Lung (tissue), 12 donors: ENCODE data around the gene ERC2. TPM values are rescaled to one million over a fixed set of nuclear protein-coding genes. Genes with fewer than 3 reads are reported as not detected.
A peak's percentile ranks its signal among the peaks of the same experiment; 100 is the strongest.

Experiments used
- ATAC-seq: fragments of 200-7000 bp; cut with Tn5 transposase; one replicate; pipeline ENCODE4 v1.9.1; 2020; ENCODE audit warnings: moderate number of reproducible peaks; ENCODE audit not compliant: insufficient read depth, low FRiP score
- DNase-seq, 3 donors: peaks; one replicate each; pipeline ENCODE4 v3.0.0-alpha.2; 2013 to 2017
- H3K27ac ChIP-seq, 2 donors: one replicate each; pipeline ENCODE4 v1.5.1; 2013; ENCODE audit warnings: mild to moderate bottlenecking in 2 of 2, moderate library complexity in 2 of 2, control low read depth in 1 of 2, inconsistent platforms in 1 of 2, low read depth in 1 of 2, low read length in 1 of 2
- H3K27me3 ChIP-seq, 3 donors: one replicate each; pipeline ENCODE4 v1.5.1; 2013; ENCODE audit warnings: low read length in 2 of 3; ENCODE audit not compliant: control insufficient read depth in 3 of 3, insufficient read depth in 3 of 3
- H3K36me3 ChIP-seq, 4 donors: one replicate each; pipeline ENCODE4 v1.5.1; 2013; ENCODE audit warnings: low read length in 4 of 4, mild to moderate bottlenecking in 1 of 4, moderate library complexity in 1 of 4; ENCODE audit not compliant: control insufficient read depth in 4 of 4, insufficient read depth in 4 of 4
- H3K4me1 ChIP-seq, 5 donors: one replicate each; pipeline ENCODE4 v1.5.1; 2013; ENCODE audit warnings: low read length in 5 of 5, mild to moderate bottlenecking in 2 of 5, moderate library complexity in 1 of 5; ENCODE audit not compliant: control insufficient read depth in 5 of 5, insufficient read depth in 5 of 5
- H3K4me3 ChIP-seq: one replicate; pipeline ENCODE4 v1.5.1; 2013; ENCODE audit warnings: mild to moderate bottlenecking, control low read depth, moderate library complexity
- H3K9ac ChIP-seq, 2 donors: one replicate each; pipeline ENCODE4 v1.5.1; 2013; ENCODE audit warnings: low read length in 2 of 2, control low read depth in 1 of 2; ENCODE audit not compliant: insufficient read depth in 1 of 2
- H3K9me3 ChIP-seq, 4 donors: one replicate each; pipeline ENCODE4 v1.5.1; 2013; ENCODE audit warnings: low read length in 3 of 4, mild to moderate bottlenecking in 1 of 4, moderate library complexity in 1 of 4; ENCODE audit not compliant: control insufficient read depth in 4 of 4, insufficient read depth in 3 of 4
- WGBS, 2 donors: extraction: QIAGEN DNeasy Blood & Tissue Kit; methylation state at CpG; one replicate each; pipeline ENCODE4 v1.1.7; 2013; 5-methylcytosine and 5-hydroxymethylcytosine counted together
- polyA plus RNA-seq, 2 donors: library from polyadenylated mRNA; stranded (reverse); fragments of 200-250 nt; gene quantifications; one replicate each; pipeline ENCODE4 v1.2.1, GENCODE V29; 2013
- total RNA-seq, 2 donors: library from RNA; depleted of rRNA in 1 of 2; stranded (reverse); fragments of >200 nt in 1 of 2; gene quantifications; one replicate each; pipeline ENCODE4 v1.2.1, GENCODE V29; 2014 to 2021
- TF ChIP-seq, protein P1 (sequence below): IDR thresholded peaks from 2 replicates; pipeline ENCODE4 v1.5.1; 2012; ENCODE audit warnings: mild to moderate bottlenecking; ENCODE audit errors: control extremely low read depth, extremely low read depth
- donor health status: control.
- donor health status: control.
- donor health status: Bipolar disorder and iron deficiency.
- donor health status: healthy.
- donor health status: DM: yes; HTN: yes; CAD: no.

Gene ERC2
- total and polyA plus RNA-seq, 4 donors, result 0.20 to 3.5 (median 0.97) TPM

DNA sequence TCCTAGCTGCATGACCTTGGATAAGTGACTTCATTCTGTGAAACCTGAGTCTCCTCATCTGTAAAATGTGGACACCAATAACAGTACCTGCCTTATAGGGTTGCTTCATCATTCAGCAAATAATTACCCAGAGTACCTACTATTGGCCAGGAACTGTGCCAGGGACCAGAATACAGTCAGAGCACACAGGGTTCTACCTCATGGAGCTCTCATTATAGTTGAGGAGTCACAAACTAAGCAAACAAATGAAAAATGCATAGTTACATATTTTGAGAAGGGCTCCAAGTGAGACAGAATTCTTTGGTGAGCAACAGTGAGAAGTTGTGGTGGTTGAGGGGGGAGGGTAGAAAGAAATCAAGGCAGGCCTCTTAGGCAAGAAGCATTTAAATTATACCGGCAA lies 672.5 kb downstream of the ERC2 start:
- TF ChIP-seq, protein P1, sequence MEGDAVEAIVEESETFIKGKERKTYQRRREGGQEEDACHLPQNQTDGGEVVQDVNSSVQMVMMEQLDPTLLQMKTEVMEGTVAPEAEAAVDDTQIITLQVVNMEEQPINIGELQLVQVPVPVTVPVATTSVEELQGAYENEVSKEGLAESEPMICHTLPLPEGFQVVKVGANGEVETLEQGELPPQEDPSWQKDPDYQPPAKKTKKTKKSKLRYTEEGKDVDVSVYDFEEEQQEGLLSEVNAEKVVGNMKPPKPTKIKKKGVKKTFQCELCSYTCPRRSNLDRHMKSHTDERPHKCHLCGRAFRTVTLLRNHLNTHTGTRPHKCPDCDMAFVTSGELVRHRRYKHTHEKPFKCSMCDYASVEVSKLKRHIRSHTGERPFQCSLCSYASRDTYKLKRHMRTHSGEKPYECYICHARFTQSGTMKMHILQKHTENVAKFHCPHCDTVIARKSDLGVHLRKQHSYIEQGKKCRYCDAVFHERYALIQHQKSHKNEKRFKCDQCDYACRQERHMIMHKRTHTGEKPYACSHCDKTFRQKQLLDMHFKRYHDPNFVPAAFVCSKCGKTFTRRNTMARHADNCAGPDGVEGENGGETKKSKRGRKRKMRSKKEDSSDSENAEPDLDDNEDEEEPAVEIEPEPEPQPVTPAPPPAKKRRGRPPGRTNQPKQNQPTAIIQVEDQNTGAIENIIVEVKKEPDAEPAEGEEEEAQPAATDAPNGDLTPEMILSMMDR, result no peak
- peak; percentile 47 for ATAC-seq
- no peak overlapping the region for H3K4me3 ChIP-seq
- H3K27me3 ChIP-seq, result no peaks in the 10 kb centered on the region
- WGBS, 2 donors, result 76 to 90% methylated on average over 1 of the region's 1 CpG
- H3K9me3 ChIP-seq, result no peaks in the 10 kb centered on the region
- peak in 1 of 3 donors; percentile 15 for DNase-seq
- no peak overlapping the region for H3K27ac ChIP-seq
- H3K9ac ChIP-seq, result no peak overlapping the region
- no peaks in the 10 kb centered on the region for H3K36me3 ChIP-seq
- peaks cover 0 to 22% (median 0%) of the 10 kb centered on the region in 5 donors for H3K4me1 ChIP-seq

DNA sequence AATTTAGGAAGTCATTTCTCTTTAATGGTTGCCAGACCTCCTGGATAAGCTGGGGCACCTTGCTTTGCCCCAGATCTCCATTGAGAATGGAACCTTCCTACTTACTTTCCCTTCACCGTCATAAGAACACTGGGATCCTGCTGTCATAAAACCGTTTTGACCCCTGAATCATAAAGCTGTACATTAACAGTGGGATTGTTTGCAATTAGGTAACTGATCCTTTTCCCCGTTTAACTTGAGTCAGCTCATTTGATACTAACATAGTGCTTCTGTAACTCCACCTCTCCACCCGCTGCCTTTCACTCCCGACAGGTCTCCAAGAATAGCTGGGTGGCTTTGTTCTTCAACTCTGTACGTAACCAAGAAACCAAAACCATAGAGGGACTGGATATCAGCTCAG lies 673.0 kb downstream of the ERC2 start:
- peaks cover 0 to 22% (median 0%) of the 10 kb centered on the region in 5 donors for H3K4me1 ChIP-seq
- H3K9me3 ChIP-seq, result no peaks in the 10 kb centered on the region
- 87 to 90% methylated on average over 6 of the region's 6 CpGs for WGBS, 2 donors
- ATAC-seq, result no peak
- no peaks in the 10 kb centered on the region for H3K36me3 ChIP-seq
- H3K27ac ChIP-seq, result no peak overlapping the region
- TF ChIP-seq, protein P1, result no peak
- no peak for DNase-seq
- H3K9ac ChIP-seq, result no peak overlapping the region
- no peaks in the 10 kb centered on the region for H3K27me3 ChIP-seq
- H3K4me3 ChIP-seq, result no peak overlapping the region

DNA sequence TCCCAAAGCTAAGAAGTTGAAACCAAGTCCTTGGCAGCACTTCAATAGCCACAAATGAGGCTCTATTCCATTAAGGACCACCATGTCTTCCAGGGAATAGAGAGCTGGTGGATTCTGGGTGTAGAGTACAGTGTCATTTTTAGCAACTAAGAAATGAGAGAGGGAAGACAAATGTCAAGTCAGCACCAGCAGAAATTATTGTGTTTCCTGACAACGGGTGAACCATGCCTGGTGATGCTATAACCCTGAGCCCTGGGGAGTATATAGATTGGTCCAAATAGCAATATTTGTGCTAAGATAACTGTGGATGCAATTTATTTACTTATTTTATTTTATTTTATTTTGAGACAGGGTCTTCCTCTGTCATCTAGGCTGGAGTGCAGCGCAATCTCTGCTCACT lies 675.5 kb downstream of the ERC2 start:
- 84 to 87% methylated on average over 2 of the region's 2 CpGs for WGBS, 2 donors

DNA sequence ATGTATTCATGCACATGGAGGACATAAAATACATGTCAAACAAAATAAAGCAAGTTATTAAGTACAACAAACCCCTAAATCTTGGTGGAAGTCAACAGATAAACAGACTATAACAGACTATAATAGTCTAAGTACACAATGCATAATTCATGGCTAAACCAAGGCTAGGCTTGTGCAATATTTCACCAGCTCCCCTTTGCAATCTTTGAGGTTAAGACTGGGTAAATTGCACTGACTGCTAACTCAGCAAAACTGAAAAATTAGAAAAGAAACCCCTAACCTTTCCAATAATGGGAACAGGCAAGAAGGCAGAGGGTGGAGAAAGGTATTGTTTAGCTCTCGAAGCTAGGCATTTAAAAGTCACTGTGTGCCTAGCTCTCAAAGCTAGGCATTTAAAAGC lies 676.3 kb downstream of the ERC2 start:
- H3K9ac ChIP-seq, result no peak overlapping the region
- ATAC-seq (no peak), DNase-seq (no peak)
- H3K4me1 ChIP-seq, result peaks cover 0 to 19% (median 0%) of the 10 kb centered on the region in 5 donors
- H3K27me3 ChIP-seq, result no peaks in the 10 kb centered on the region
- H3K4me3 ChIP-seq, result no peak overlapping the region
- no peaks in the 10 kb centered on the region for H3K9me3 ChIP-seq
- WGBS, 2 donors, result 45 to 77% methylated on average over 1 of the region's 1 CpG
- no peak overlapping the region for H3K27ac ChIP-seq
- H3K36me3 ChIP-seq, result no peaks in the 10 kb centered on the region
- TF ChIP-seq, protein P1, result no peak

More for the DNA sequence above, 675.5 kb downstream of the ERC2 start:
- H3K4me1 ChIP-seq, result peaks cover 0 to 22% (median 0%) of the 10 kb centered on the region in 5 donors
- H3K9ac ChIP-seq, result no peak overlapping the region
- no peak for ATAC-seq
- no peaks in the 10 kb centered on the region for H3K36me3 ChIP-seq
- peak in 1 of 3 donors; percentile 53 for DNase-seq
- H3K9me3 ChIP-seq, result no peaks in the 10 kb centered on the region
- no peak overlapping the region for H3K4me3 ChIP-seq
- TF ChIP-seq, protein P1, result no peak
- no peaks in the 10 kb centered on the region for H3K27me3 ChIP-seq
- H3K27ac ChIP-seq, result no peak overlapping the region
